ENCODE data around the gene HMCN2.

GRCh38 chr9:130308081-130308571, 42.6 kb downstream of the HMCN2 start:
- no peak for TF ChIP-seq POLR2A (IDR thresholded peaks at IDR 0.05; ENCODE audit: low read depth, low read length)
- TF ChIP-seq CTCF (conservative IDR thresholded peaks at IDR 0.05; ENCODE audit: low read depth, low read length): no peak
- TF ChIP-seq RAD21 (IDR thresholded peaks at IDR 0.05; ENCODE audit: low read length): no peak
- TF ChIP-seq NFE2L2 (IDR thresholded peaks at IDR 0.05; ENCODE audit: low read depth, low read length): no peak
- no peak for TF ChIP-seq RFX5 (IDR thresholded peaks at IDR 0.05; ENCODE audit: low read depth, low read length)
- no peak for TF ChIP-seq CEBPB (IDR thresholded peaks at IDR 0.05; ENCODE audit: low read depth, low read length)
- no peak for TF ChIP-seq SMC3 (IDR thresholded peaks at IDR 0.05; ENCODE audit: low read depth, low read length)
